GM19452 (cell line): ENCODE data around the gene ADAP2.
"Not testable (repeated sequence)": the region's sequence is repeated elsewhere in the genome, so short reads cannot be mapped to it uniquely, and the experiment has no call there.

Source experiments
- ATAC-seq: cut with Tn5 transposase; IDR thresholded peaks from one replicate; pipeline ENCODE4 v1.9.1; 2021; ENCODE audit not compliant: unreplicated experiment

ADAP2 gene

GRCh38 chr17:30967911-30968310 lies 46.2 kb downstream of the ADAP2 start:
- not testable (repeated sequence) for ATAC-seq

GRCh38 chr17:30969989-30970830 lies 48.5 kb downstream of the ADAP2 start:
- no peak for ATAC-seq

GRCh38 chr17:30970831-30971567 lies 49.3 kb downstream of the ADAP2 start, which contains the start of gene RNF135:
TSS of gene RNF135 (plus strand) at chr17:30971039. CDS start at chr17:30971074, 35 bp downstream.
- peak; percentile 54 for ATAC-seq

GRCh38 chr17:30975042-30975820 lies 53.5 kb downstream of the ADAP2 start:
- no peak for ATAC-seq

GRCh38 chr17:30979919-30980318 lies 58.2 kb downstream of the ADAP2 start:
- not testable (repeated sequence) for ATAC-seq

GRCh38 chr17:30981531-30982519 lies 60.1 kb downstream of the ADAP2 start:
- ATAC-seq, result no peak

- ATAC-seq, result no peak
Measured at GRCh38 chr17:30982855-30983254, 61.1 kb downstream of the ADAP2 start.

- no peak for ATAC-seq
Measured at GRCh38 chr17:30990458-30990857, 68.7 kb downstream of the ADAP2 start.

GRCh38 chr17:30992551-30992950 lies 70.8 kb downstream of the ADAP2 start:
- no peak for ATAC-seq

- no peak for ATAC-seq
Measured at GRCh38 chr17:30995347-30995746, 73.6 kb downstream of the ADAP2 start.

GRCh38 chr17:30996486-30996885 lies 74.7 kb downstream of the ADAP2 start:
- ATAC-seq, result no peak

GRCh38 chr17:30997270-30997669 lies 75.5 kb downstream of the ADAP2 start:
- ATAC-seq, result no peak

- no peak for ATAC-seq
Measured at GRCh38 chr17:30997842-30998241, 76.1 kb downstream of the ADAP2 start.

GRCh38 chr17:31002047-31002446 lies 80.3 kb downstream of the ADAP2 start:
- ATAC-seq, result no peak

GRCh38 chr17:31003225-31003866 lies 81.6 kb downstream of the ADAP2 start:
- ATAC-seq, result no peak

- ATAC-seq, result no peak
Measured at GRCh38 chr17:31004160-31004559, 82.4 kb downstream of the ADAP2 start.

GRCh38 chr17:31007695-31008373 lies 86.1 kb downstream of the ADAP2 start:
- no peak for ATAC-seq

GRCh38 chr17:31008374-31009041 lies 86.8 kb downstream of the ADAP2 start:
- no peak for ATAC-seq
